Measurements from ENCODE around the gene MED29.

Gene MED29

GRCh38 chr19:39390751-39391437, at the start of gene MED29, which contains the start of gene PAF1:
Gene MED29, plus strand, starts transcription at chr19:39391378. Its CDS starts 45 bp downstream, at chr19:39391423.
Gene PAF1, minus strand, starts transcription at chr19:39391106. Its CDS starts 242 bp downstream, at chr19:39390864.
- peak; percentile 97 for DNase-seq (ENCODE audit: low read depth, low spot score)
- peak within 1 kb of the TSS; percentile 97 for H3K4me3 ChIP-seq (ENCODE audit: insufficient read length, low read depth)
- H3K4me1 ChIP-seq (ENCODE audit: insufficient read depth, insufficient read length), result no peaks in the 10 kb centered on the region
- TF ChIP-seq ZNF274 (IDR thresholded peaks at IDR 0.05; ENCODE audit: low read depth, low read length) (no peak), YY1 (IDR thresholded peaks at IDR 0.05; ENCODE audit: insufficient read depth, insufficient read length) (peak; percentile 77)
- H3K9me3 ChIP-seq (ENCODE audit: insufficient read depth, low read length), result no peaks in the 10 kb centered on the region
- no peaks in the 10 kb centered on the region for H3K27me3 ChIP-seq (ENCODE audit: insufficient read depth, insufficient read length)
- H3K9ac ChIP-seq (ENCODE audit: insufficient read length, low read depth), result peak within 1 kb of the TSS; percentile 94
- H3K36me3 ChIP-seq (ENCODE audit: insufficient read depth, insufficient read length, low read length), result peaks cover 61% of the 10 kb centered on the region

- H3K27me3 ChIP-seq (ENCODE audit: insufficient read depth, insufficient read length), result no peaks in the 10 kb centered on the region
- TF ChIP-seq YY1 (IDR thresholded peaks at IDR 0.05; ENCODE audit: insufficient read depth, insufficient read length), result no peak
- TF ChIP-seq SUZ12 (IDR thresholded peaks at IDR 0.05; ENCODE audit: extremely low read depth, insufficient read depth, insufficient read length), result no peak
- no peak for TF ChIP-seq ZNF274 (IDR thresholded peaks at IDR 0.05; ENCODE audit: low read depth, low read length)
- H3K4me1 ChIP-seq (ENCODE audit: insufficient read depth, insufficient read length), result peaks cover 5% of the 10 kb centered on the region
- peak; percentile 94 for DNase-seq (ENCODE audit: low read depth, low spot score)
- peak within 1 kb of the TSS; percentile 86 for H3K9ac ChIP-seq (ENCODE audit: insufficient read length, low read depth)
- H3K9me3 ChIP-seq (ENCODE audit: insufficient read depth, low read length), result no peaks in the 10 kb centered on the region
- H3K36me3 ChIP-seq (ENCODE audit: insufficient read depth, insufficient read length, low read length), result peaks cover 10% of the 10 kb centered on the region
- peak within 1 kb of the TSS; percentile 86 for H3K4me3 ChIP-seq (ENCODE audit: insufficient read length, low read depth)
Measured at GRCh38 chr19:39341719-39342604, 49.2 kb upstream of the MED29 start, which contains the start of gene SAMD4B. Gene SAMD4B, plus strand, starts transcription at chr19:39342421. Its CDS starts 14,473 bp downstream, at chr19:39356894.

- peaks cover 10% of the 10 kb centered on the region for H3K36me3 ChIP-seq (ENCODE audit: insufficient read depth, insufficient read length, low read length)
- DNase-seq (ENCODE audit: low read depth, low spot score), result no peak
- peak overlapping the region; percentile 75 for H3K4me3 ChIP-seq (ENCODE audit: insufficient read length, low read depth)
- H3K27me3 ChIP-seq (ENCODE audit: insufficient read depth, insufficient read length), result no peaks in the 10 kb centered on the region
- no peaks in the 10 kb centered on the region for H3K9me3 ChIP-seq (ENCODE audit: insufficient read depth, low read length)
- peaks cover 5% of the 10 kb centered on the region for H3K4me1 ChIP-seq (ENCODE audit: insufficient read depth, insufficient read length)
- H3K9ac ChIP-seq (ENCODE audit: insufficient read length, low read depth), result peak overlapping the region; percentile 86
- TF ChIP-seq YY1 (IDR thresholded peaks at IDR 0.05; ENCODE audit: insufficient read depth, insufficient read length) (no peak), SUZ12 (IDR thresholded peaks at IDR 0.05; ENCODE audit: extremely low read depth, insufficient read depth, insufficient read length) (no peak), ZNF274 (IDR thresholded peaks at IDR 0.05; ENCODE audit: low read depth, low read length) (no peak)
Measured at GRCh38 chr19:39342647-39343305, 48.4 kb upstream of the MED29 start.

- peaks cover 5% of the 10 kb centered on the region for H3K4me1 ChIP-seq (ENCODE audit: insufficient read depth, insufficient read length)
Measured at GRCh38 chr19:39345956-39346355, 45.2 kb upstream of the MED29 start.

GRCh38 chr19:39347332-39348164, 43.6 kb upstream of the MED29 start:
- no peak for TF ChIP-seq YY1 (IDR thresholded peaks at IDR 0.05; ENCODE audit: insufficient read depth, insufficient read length)
- TF ChIP-seq SUZ12 (IDR thresholded peaks at IDR 0.05; ENCODE audit: extremely low read depth, insufficient read depth, insufficient read length), result no peak
- TF ChIP-seq ZNF274 (IDR thresholded peaks at IDR 0.05; ENCODE audit: low read depth, low read length), result no peak
- Histone ChIP-seq H3K27me3 (ENCODE audit: insufficient read depth, insufficient read length) (no peaks in the 10 kb centered on the region), H3K4me1 (ENCODE audit: insufficient read depth, insufficient read length) (peaks cover 5% of the 10 kb centered on the region), H3K9me3 (ENCODE audit: insufficient read depth, low read length) (no peaks in the 10 kb centered on the region), H3K4me3 (ENCODE audit: insufficient read length, low read depth) (no peak overlapping the region), H3K36me3 (ENCODE audit: insufficient read depth, insufficient read length, low read length) (peaks cover 47% of the 10 kb centered on the region), H3K9ac (ENCODE audit: insufficient read length, low read depth) (no peak overlapping the region)
- DNase-seq (ENCODE audit: low read depth, low spot score), result no peak

More at GRCh38 chr19:39345956-39346355, 45.2 kb upstream of the MED29 start:
- peaks cover 32% of the 10 kb centered on the region for H3K36me3 ChIP-seq (ENCODE audit: insufficient read depth, insufficient read length, low read length)
- no peaks in the 10 kb centered on the region for H3K27me3 ChIP-seq (ENCODE audit: insufficient read depth, insufficient read length)
- no peak overlapping the region for H3K4me3 ChIP-seq (ENCODE audit: insufficient read length, low read depth)
- H3K9ac ChIP-seq (ENCODE audit: insufficient read length, low read depth), result no peak overlapping the region
- no peaks in the 10 kb centered on the region for H3K9me3 ChIP-seq (ENCODE audit: insufficient read depth, low read length)
- TF ChIP-seq SUZ12 (IDR thresholded peaks at IDR 0.05; ENCODE audit: extremely low read depth, insufficient read depth, insufficient read length) (no peak), ZNF274 (IDR thresholded peaks at IDR 0.05; ENCODE audit: low read depth, low read length) (no peak), YY1 (IDR thresholded peaks at IDR 0.05; ENCODE audit: insufficient read depth, insufficient read length) (no peak)
- no peak for DNase-seq (ENCODE audit: low read depth, low spot score)

- no peaks in the 10 kb centered on the region for H3K27me3 ChIP-seq (ENCODE audit: insufficient read depth, insufficient read length)
- no peaks in the 10 kb centered on the region for H3K9me3 ChIP-seq (ENCODE audit: insufficient read depth, low read length)
- TF ChIP-seq YY1 (IDR thresholded peaks at IDR 0.05; ENCODE audit: insufficient read depth, insufficient read length), result no peak
- no peak for TF ChIP-seq ZNF274 (IDR thresholded peaks at IDR 0.05; ENCODE audit: low read depth, low read length)
- no peak for TF ChIP-seq SUZ12 (IDR thresholded peaks at IDR 0.05; ENCODE audit: extremely low read depth, insufficient read depth, insufficient read length)
- peaks cover 59% of the 10 kb centered on the region for H3K36me3 ChIP-seq (ENCODE audit: insufficient read depth, insufficient read length, low read length)
- DNase-seq (ENCODE audit: low read depth, low spot score), result no peak
- peaks cover 5% of the 10 kb centered on the region for H3K4me1 ChIP-seq (ENCODE audit: insufficient read depth, insufficient read length)
- H3K9ac ChIP-seq (ENCODE audit: insufficient read length, low read depth), result no peak overlapping the region
- H3K4me3 ChIP-seq (ENCODE audit: insufficient read length, low read depth), result no peak overlapping the region
Measured at GRCh38 chr19:39349326-39349725, 41.9 kb upstream of the MED29 start.
